Loucy (cell line): Measurements from ENCODE around the gene DDX39B.

ENCODE experiments used
- CTCF ChIP-seq: fragments of 200-600 bp; sonication (generic); conservative IDR thresholded peaks from 2 replicates; pipeline ENCODE4 v1.5.1; 2014; ENCODE audit warnings: mild to moderate bottlenecking, antibody characterized with exemption, low read length
- EZH2phosphoT487 ChIP-seq: fragments of 200-600 bp; IDR thresholded peaks from 2 replicates; pipeline ENCODE4 v1.6.1; 2018; ENCODE audit warnings: antibody characterized with exemption, mild to moderate bottlenecking, moderate library complexity, borderline replicate concordance

GRCh38 chr6:31577579-31577966 is 35.8 kb upstream of the DDX39B start:
- TF ChIP-seq CTCF: no peak
- TF ChIP-seq EZH2phosphoT487: no peak
